H9 (cell line): ENCODE data around the gene SFXN1. TPM values are rescaled to one million over a fixed set of nuclear protein-coding genes. Genes with fewer than 3 reads are reported as not detected.

Experiments
- DNase-seq: peaks from one replicate; pipeline ENCODE4 v3.0.0-alpha.2; 2017
- H2AFZ ChIP-seq: one replicate; pipeline ENCODE4 v1.6.1; 2013; ENCODE audit warnings: mild to moderate bottlenecking, low read length, control low read depth, moderate library complexity
- H2AK5ac ChIP-seq: 2 replicates; pipeline ENCODE4 v1.6.1; 2013; ENCODE audit warnings: low read length, control low read depth, mixed read lengths; ENCODE audit not compliant: insufficient read length
- H2BK120ac ChIP-seq: one replicate; pipeline ENCODE4 v1.6.1; 2013; ENCODE audit warnings: low read depth, mild to moderate bottlenecking, low read length, control low read depth, inconsistent platforms; ENCODE audit not compliant: poor library complexity, severe bottlenecking
- H2BK12ac ChIP-seq: 2 replicates; pipeline ENCODE4 v1.6.1; 2013; ENCODE audit warnings: low read length, control low read depth, mixed read lengths, low read depth; ENCODE audit not compliant: insufficient read length
- H2BK15ac ChIP-seq: 2 replicates; pipeline ENCODE4 v1.6.1; 2013; ENCODE audit warnings: low read depth, low read length, control low read depth
- H2BK20ac ChIP-seq: one replicate; pipeline ENCODE4 v1.6.1; 2013; ENCODE audit warnings: low read depth, mild to moderate bottlenecking, low read length, control low read depth, inconsistent platforms; ENCODE audit not compliant: poor library complexity, severe bottlenecking
- H2BK5ac ChIP-seq: 2 replicates; pipeline ENCODE4 v1.6.1; 2013; ENCODE audit warnings: low read length, control low read depth, mixed read lengths; ENCODE audit not compliant: insufficient read length
- H3K14ac ChIP-seq: 2 replicates; pipeline ENCODE4 v1.6.1; 2013; ENCODE audit warnings: low read length, control low read depth; ENCODE audit not compliant: insufficient read depth
- H3K18ac ChIP-seq: 2 replicates; pipeline ENCODE4 v1.6.1; 2013; ENCODE audit warnings: low read depth, mild to moderate bottlenecking, mixed read lengths, low read length, control low read depth; ENCODE audit not compliant: insufficient read length
- H3K23ac ChIP-seq: 2 replicates; pipeline ENCODE4 v1.6.1; 2013; ENCODE audit warnings: low read length, control low read depth, mixed read lengths, low read depth; ENCODE audit not compliant: insufficient read length
- H3K23me2 ChIP-seq: 2 replicates; pipeline ENCODE4 v1.6.1; 2013; ENCODE audit warnings: low read depth, mild to moderate bottlenecking, mixed read lengths, low read length, control low read depth; ENCODE audit not compliant: insufficient read length, poor library complexity, severe bottlenecking
- H3K27ac ChIP-seq: 2 replicates; pipeline ENCODE4 v1.5.1; 2013; ENCODE audit warnings: low read length, control low read depth, mixed read lengths, low read depth; ENCODE audit not compliant: insufficient read length
- H3K27me3 ChIP-seq: 2 replicates; pipeline ENCODE4 v1.6.1; 2013; ENCODE audit warnings: low read length, control low read depth, inconsistent platforms; ENCODE audit not compliant: insufficient read depth
- H3K4ac ChIP-seq: 2 replicates; pipeline ENCODE4 v1.6.1; 2013; ENCODE audit warnings: low read depth, mild to moderate bottlenecking, control low read depth, inconsistent platforms, low read length, moderate library complexity
- H3K4me1 ChIP-seq: 2 replicates; pipeline ENCODE4 v1.6.1; 2013; ENCODE audit warnings: low read length, control low read depth, inconsistent platforms; ENCODE audit not compliant: insufficient read depth
- H3K4me2 ChIP-seq: 2 replicates; pipeline ENCODE4 v1.6.1; 2013; ENCODE audit warnings: low read length, control low read depth, mixed read lengths; ENCODE audit not compliant: insufficient read length, insufficient read depth
- H3K56ac ChIP-seq: 2 replicates; pipeline ENCODE4 v1.6.1; 2013; ENCODE audit warnings: low read depth, mild to moderate bottlenecking, mixed read lengths, low read length, control low read depth; ENCODE audit not compliant: insufficient read length
- H3K79me1 ChIP-seq: 2 replicates; pipeline ENCODE4 v1.6.1; 2013; ENCODE audit warnings: low read depth, mild to moderate bottlenecking, moderate library complexity, low read length, control low read depth, inconsistent platforms; ENCODE audit not compliant: insufficient read depth, poor library complexity, severe bottlenecking
- H3K79me2 ChIP-seq: 2 replicates; pipeline ENCODE4 v1.6.1; 2013; ENCODE audit warnings: low read length, control low read depth, inconsistent platforms; ENCODE audit not compliant: insufficient read depth
- H3K9ac ChIP-seq: 2 replicates; pipeline ENCODE4 v1.6.1; 2013; ENCODE audit warnings: low read length, control low read depth, mixed read lengths; ENCODE audit not compliant: insufficient read length; ENCODE audit errors: extremely low read depth
- H3K9me3 ChIP-seq: one replicate; pipeline ENCODE4 v1.6.1; 2013; ENCODE audit warnings: low read depth, low read length, inconsistent platforms; ENCODE audit not compliant: control insufficient read depth
- H3T11ph ChIP-seq: one replicate; pipeline ENCODE4 v1.6.1; 2013; ENCODE audit warnings: mild to moderate bottlenecking, low read length, control low read depth, inconsistent platforms
- H4K20me1 ChIP-seq: one replicate; pipeline ENCODE4 v1.6.1; 2013; ENCODE audit not compliant: control insufficient read depth, insufficient read length, insufficient read depth
- H4K5ac ChIP-seq: 2 replicates; pipeline ENCODE4 v1.6.1; 2013; ENCODE audit warnings: low read depth, mild to moderate bottlenecking, mixed read lengths, low read length, control low read depth; ENCODE audit not compliant: insufficient read length
- H4K8ac ChIP-seq: replicated peaks from 2 replicates; pipeline ENCODE4 v1.6.1; 2013; ENCODE audit warnings: low read length, control low read depth, mixed read lengths, low read depth; ENCODE audit not compliant: insufficient read length
- H4K91ac ChIP-seq: 2 replicates; pipeline ENCODE4 v1.6.1; 2013; ENCODE audit warnings: low read depth, mild to moderate bottlenecking, moderate library complexity, mixed read lengths, low read length, control low read depth; ENCODE audit not compliant: insufficient read length
- H3K27ac Mint-ChIP-seq, 3 experiments: 2 replicates in 2 of 3; 3 replicates in 1 of 3; pipeline ENCODE4 v1.8.0; 2020 to 2021; ENCODE audit warnings: mixed read lengths in 3 of 3, mild to moderate bottlenecking in 1 of 3, moderate library complexity in 1 of 3
- H3K27me3 Mint-ChIP-seq: 2 replicates; pipeline ENCODE4 v1.8.0; 2021; ENCODE audit warnings: low read depth, mild to moderate bottlenecking, moderate library complexity, mixed read lengths
- H3K36me3 Mint-ChIP-seq, 3 experiments: 2 replicates in 2 of 3; 3 replicates in 1 of 3; pipeline ENCODE4 v1.8.0; 2020 to 2021; ENCODE audit warnings: low read depth in 3 of 3, mixed read lengths in 3 of 3; ENCODE audit not compliant: insufficient read depth in 1 of 3
- H3K4me1 Mint-ChIP-seq, 2 experiments: 2 replicates each; pipeline ENCODE4 v1.8.0; 2020; ENCODE audit warnings: mixed read lengths in 2 of 2
- H3K4me3 Mint-ChIP-seq, 2 experiments: 2 replicates in 1 of 2; 3 replicates in 1 of 2; pipeline ENCODE4 v1.8.0; 2020 to 2021; ENCODE audit warnings: mild to moderate bottlenecking in 2 of 2, mixed read lengths in 2 of 2, moderate library complexity in 1 of 2
- H3K9me3 Mint-ChIP-seq, 2 experiments: 2 replicates in 1 of 2; 3 replicates in 1 of 2; pipeline ENCODE4 v1.8.0; 2020; ENCODE audit warnings: mild to moderate bottlenecking in 2 of 2, mixed read lengths in 2 of 2, moderate library complexity in 1 of 2
- WGBS: extraction: QIAGEN DNeasy Blood & Tissue Kit; methylation state at CpG from one replicate; pipeline ENCODE4 v1.1.7; 2013; ENCODE audit warnings: missing lambda C conversion rate, low lambda C conversion rate, mixed read lengths; ENCODE audit not compliant: insufficient read length; ENCODE audit errors: extremely low coverage; 5-methylcytosine and 5-hydroxymethylcytosine counted together
- total RNA-seq: library from RNA; stranded (reverse); gene quantifications from 2 replicates; pipeline ENCODE4 v1.2.1, GENCODE V29; 2021
- TF ChIP-seq, protein P1 (sequence below): fragments of 200-600 bp; sonication (generic); conservative IDR thresholded peaks from 3 replicates; pipeline ENCODE4 v1.8.0; 2021; ENCODE audit warnings: antibody characterized with exemption, mild to moderate bottlenecking

Gene SFXN1
- total RNA-seq, 1 experiment from 2014 or later: 99.2 TPM

DNA sequence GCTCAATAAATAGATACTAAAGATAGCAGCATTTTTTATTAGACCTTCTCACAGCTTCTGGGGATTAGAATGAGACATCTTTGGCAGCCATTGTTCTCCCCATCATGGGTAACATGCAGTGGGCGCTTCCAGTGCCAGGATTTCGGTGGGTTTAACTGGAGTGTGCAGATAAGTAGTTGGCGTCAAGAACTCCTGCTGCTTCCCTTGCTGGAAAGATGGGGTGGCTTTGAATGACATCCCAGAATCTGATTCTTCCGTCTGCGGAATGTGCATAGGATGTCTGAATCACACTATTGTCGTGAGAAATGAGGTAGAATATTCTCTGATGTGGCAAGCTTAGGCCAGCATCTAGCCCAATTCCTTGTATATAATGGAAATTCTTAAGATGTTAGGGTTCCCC, 7.3 kb downstream of the SFXN1 start:
- Histone ChIP-seq H3K9ac (no peak overlapping the region), H4K20me1 (no peaks in the 10 kb centered on the region), H3K79me2 (peaks cover 22% of the 10 kb centered on the region; the same call in 1 of the 2 replicates), H4K8ac (no peak overlapping the region), H3K18ac (no peak overlapping the region), H2BK12ac (no peak overlapping the region), H2AFZ (no peak overlapping the region), H3K14ac (no peak overlapping the region), H3K4me1 (no peaks in the 10 kb centered on the region), H3K79me1 (peaks cover 4% of the 10 kb centered on the region), H3K4me2 (no peak overlapping the region), H4K5ac (no peak overlapping the region), H3K27ac (no peak overlapping the region), H3K4ac (no peak overlapping the region), H3T11ph (no peak overlapping the region), H3K27me3 (no peaks in the 10 kb centered on the region), H3K9me3 (no peaks in the 10 kb centered on the region), H2BK120ac (no peak overlapping the region), H2BK5ac (no peak overlapping the region), H2AK5ac (no peak overlapping the region), H2BK20ac (no peak overlapping the region), H3K23me2 (no peaks in the 10 kb centered on the region), H4K91ac (no peak overlapping the region), H3K56ac (no peak overlapping the region), H2BK15ac (no peak overlapping the region), H3K23ac (no peak overlapping the region)
- Mint-ChIP-seq H3K9me3 (no peaks in the 10 kb centered on the region), H3K27ac (no peak overlapping the region), H3K4me1 (peaks cover 6 to 8% of the 10 kb centered on the region in 2 experiments), H3K4me3 (no peak overlapping the region), H3K36me3 (peaks cover 50 to 66% (median 65%) of the 10 kb centered on the region in 3 experiments), H3K27me3 (no peaks in the 10 kb centered on the region)
- WGBS: no CpG with 5 or more reads among the region's 6 CpGs
- DNase-seq: no peak
- TF ChIP-seq, protein P1, sequence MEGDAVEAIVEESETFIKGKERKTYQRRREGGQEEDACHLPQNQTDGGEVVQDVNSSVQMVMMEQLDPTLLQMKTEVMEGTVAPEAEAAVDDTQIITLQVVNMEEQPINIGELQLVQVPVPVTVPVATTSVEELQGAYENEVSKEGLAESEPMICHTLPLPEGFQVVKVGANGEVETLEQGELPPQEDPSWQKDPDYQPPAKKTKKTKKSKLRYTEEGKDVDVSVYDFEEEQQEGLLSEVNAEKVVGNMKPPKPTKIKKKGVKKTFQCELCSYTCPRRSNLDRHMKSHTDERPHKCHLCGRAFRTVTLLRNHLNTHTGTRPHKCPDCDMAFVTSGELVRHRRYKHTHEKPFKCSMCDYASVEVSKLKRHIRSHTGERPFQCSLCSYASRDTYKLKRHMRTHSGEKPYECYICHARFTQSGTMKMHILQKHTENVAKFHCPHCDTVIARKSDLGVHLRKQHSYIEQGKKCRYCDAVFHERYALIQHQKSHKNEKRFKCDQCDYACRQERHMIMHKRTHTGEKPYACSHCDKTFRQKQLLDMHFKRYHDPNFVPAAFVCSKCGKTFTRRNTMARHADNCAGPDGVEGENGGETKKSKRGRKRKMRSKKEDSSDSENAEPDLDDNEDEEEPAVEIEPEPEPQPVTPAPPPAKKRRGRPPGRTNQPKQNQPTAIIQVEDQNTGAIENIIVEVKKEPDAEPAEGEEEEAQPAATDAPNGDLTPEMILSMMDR: no peak
